Brain microvascular endothelial cell (primary cell): ENCODE data around the gene CHCHD1.

Source experiments
- DNase-seq: peaks from one replicate; pipeline ENCODE4 v3.0.0-alpha.2; 2020
- H3K27ac ChIP-seq: fragments of 250-450 bp; sonication (Bioruptor Pico); 2 replicates; pipeline ENCODE4 v1.5.1; 2020; ENCODE audit warnings: mild to moderate bottlenecking, moderate library complexity
- H3K27me3 ChIP-seq: fragments of 250-450 bp; sonication (Bioruptor Pico); replicated peaks from 2 replicates; pipeline ENCODE4 v1.5.1; 2020; ENCODE audit warnings: mild to moderate bottlenecking
- H3K36me3 ChIP-seq: fragments of 250-450 bp; sonication (Bioruptor Pico); replicated peaks from 2 replicates; pipeline ENCODE4 v1.5.1; 2020; ENCODE audit warnings: mild to moderate bottlenecking
- H3K4me3 ChIP-seq: 2 replicates; pipeline ENCODE4 v1.5.1; 2011; ENCODE audit warnings: low read depth, mild to moderate bottlenecking, control low read depth, low read length, moderate library complexity
- in situ Hi-C: cut with HindIII; loops from 2 replicates; pipeline ENCODE4 v1.10.0; 2017; ENCODE audit warnings: low sequenced_read_pairs, low pct_ligation_motif_present
- TF ChIP-seq, protein P1 (sequence below): IDR thresholded peaks from 2 replicates; pipeline ENCODE4 v1.5.1; 2011; ENCODE audit warnings: low read depth, mild to moderate bottlenecking, moderate library complexity, low read length, control low read depth, inconsistent platforms; ENCODE audit errors: missing control alignments

CHCHD1 gene

DNA sequence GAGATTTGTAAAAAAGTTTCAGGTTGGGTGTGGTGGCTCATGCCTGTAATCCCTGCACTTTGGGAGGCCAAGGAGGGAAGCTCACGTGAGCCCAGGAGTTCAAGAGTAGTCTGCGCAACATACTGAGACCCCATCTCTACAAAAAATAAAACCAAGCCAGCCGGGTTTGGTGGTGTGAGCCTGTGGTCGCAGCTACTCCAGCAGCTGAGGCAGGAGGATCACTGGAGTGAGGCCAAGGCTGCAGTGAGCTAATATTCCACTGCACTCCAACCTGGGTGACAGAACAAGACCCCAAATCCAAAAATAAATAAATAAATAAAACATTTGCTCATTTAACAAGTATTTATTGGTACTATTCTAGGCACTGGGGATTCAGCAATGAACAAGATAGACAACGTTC, 1.5 kb upstream of the CHCHD1 start:
- Histone ChIP-seq H3K4me3 (no peak overlapping the region), H3K27me3 (no peaks in the 10 kb centered on the region), H3K27ac (no peak overlapping the region), H3K36me3 (peaks cover 12% of the 10 kb centered on the region)
- TF ChIP-seq, protein P1, sequence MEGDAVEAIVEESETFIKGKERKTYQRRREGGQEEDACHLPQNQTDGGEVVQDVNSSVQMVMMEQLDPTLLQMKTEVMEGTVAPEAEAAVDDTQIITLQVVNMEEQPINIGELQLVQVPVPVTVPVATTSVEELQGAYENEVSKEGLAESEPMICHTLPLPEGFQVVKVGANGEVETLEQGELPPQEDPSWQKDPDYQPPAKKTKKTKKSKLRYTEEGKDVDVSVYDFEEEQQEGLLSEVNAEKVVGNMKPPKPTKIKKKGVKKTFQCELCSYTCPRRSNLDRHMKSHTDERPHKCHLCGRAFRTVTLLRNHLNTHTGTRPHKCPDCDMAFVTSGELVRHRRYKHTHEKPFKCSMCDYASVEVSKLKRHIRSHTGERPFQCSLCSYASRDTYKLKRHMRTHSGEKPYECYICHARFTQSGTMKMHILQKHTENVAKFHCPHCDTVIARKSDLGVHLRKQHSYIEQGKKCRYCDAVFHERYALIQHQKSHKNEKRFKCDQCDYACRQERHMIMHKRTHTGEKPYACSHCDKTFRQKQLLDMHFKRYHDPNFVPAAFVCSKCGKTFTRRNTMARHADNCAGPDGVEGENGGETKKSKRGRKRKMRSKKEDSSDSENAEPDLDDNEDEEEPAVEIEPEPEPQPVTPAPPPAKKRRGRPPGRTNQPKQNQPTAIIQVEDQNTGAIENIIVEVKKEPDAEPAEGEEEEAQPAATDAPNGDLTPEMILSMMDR, result no peak
- no peak for DNase-seq
- in situ Hi-C loops, result no loop called here

DNA sequence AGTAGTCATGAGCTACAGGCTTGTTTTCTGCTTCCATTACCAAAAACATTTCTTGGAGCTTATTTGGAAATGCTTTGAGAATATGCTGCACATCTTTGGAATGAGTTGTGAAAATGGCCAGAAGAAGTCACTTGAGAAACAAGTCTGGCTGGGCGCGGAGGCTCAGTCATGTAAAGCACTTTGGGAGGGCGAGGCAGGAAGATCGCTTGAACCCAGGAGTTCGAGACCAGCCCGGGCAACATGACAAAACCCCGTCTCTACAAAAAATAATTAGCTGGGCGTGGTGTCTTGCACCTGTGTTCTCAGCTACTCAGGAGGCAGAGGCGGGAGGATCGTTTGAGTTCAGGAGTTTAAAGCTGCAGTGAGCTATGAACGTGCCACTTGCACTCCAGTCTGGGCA, 882 bp upstream of the CHCHD1 start:
- Histone ChIP-seq H3K36me3 (peaks cover 8% of the 10 kb centered on the region), H3K4me3 (peak overlapping the region; percentile 91), H3K27ac (no peak overlapping the region), H3K27me3 (no peaks in the 10 kb centered on the region)
- TF ChIP-seq, protein P1, result no peak
- in situ Hi-C loops, result no loop called here
- no peak for DNase-seq

DNA sequence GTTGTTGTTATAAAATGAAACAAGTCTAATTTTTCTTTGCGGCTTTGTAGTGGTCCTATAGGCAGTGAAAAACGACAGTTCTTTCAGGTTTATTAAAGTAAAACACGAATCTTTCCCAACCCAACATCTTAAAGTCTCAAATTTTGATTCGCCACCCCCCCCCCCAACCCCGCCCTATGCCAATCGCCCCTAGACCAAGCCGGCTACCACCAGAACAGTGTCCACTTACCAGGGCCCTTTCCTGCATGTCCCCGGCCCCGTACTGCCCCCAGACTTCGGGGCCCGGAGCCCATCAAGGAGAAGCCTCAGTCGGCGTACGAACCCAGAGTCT, 335 bp upstream of the CHCHD1 start:
- in situ Hi-C loops, result no loop called here
- TF ChIP-seq, protein P1, result no peak

DNA sequence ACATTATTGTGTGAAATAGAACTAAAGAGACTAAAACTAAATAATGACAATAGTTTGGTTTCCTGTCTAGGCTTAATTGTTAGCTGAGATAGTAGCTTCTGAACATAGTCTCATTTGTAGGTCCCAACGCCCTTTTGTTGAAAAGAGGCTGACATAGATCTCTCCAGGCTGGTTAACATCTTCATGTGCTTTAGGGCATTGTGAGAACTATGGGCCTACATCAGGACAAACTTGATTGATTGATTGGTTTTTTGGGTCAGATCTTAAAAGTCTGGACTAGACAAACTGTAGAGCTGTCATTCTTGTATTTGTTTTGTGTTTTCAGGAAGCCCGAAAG, 869 bp downstream of the CHCHD1 start:
- in situ Hi-C loops, result no loop called here

More for the DNA sequence above, 335 bp upstream of the CHCHD1 start:
- peak overlapping the region; percentile 57 for H3K27ac ChIP-seq
- no peak for DNase-seq
- H3K4me3 ChIP-seq, result peak overlapping the region; percentile 91
- peaks cover 8% of the 10 kb centered on the region for H3K36me3 ChIP-seq
- no peaks in the 10 kb centered on the region for H3K27me3 ChIP-seq

DNA sequence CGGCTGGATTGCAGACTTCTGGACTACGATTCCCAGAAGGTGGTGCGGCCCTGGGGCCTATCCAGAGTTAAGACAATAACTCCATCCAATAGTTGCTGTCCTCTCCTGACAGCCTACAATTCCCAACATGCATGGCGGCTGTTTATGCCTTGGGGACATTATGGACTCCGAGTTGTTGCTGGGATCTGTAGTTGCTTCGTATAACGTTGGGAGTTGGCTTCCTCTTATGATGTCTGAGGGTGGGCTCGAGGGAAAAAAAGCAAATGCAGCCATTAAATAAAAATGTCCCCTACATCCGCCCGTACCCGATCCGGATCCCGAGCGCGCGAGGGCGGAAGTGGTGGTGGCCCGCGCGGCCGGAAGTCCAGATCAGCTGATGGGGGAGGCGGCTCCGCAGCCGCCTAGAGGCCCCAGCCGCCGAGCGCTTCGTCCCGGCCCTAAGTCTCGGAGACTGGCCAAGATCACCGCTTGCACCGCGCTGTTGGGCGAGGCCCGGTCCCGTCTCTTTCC, 3.4 kb downstream of the CHCHD1 start, which contains the start of gene ZSWIM8:
Gene ZSWIM8, plus strand, starts transcription at position 396 of the 510 bp plus-strand sequence. CDS start 273 bp downstream, outside the sequence.
- peak within 1 kb of the TSS; percentile 88 for H3K27ac ChIP-seq
- no peaks in the 10 kb centered on the region for H3K27me3 ChIP-seq
- in situ Hi-C loops, result no loop called here
- peaks cover 10% of the 10 kb centered on the region for H3K36me3 ChIP-seq
- H3K4me3 ChIP-seq, result peak within 1 kb of the TSS; percentile 93
- TF ChIP-seq, protein P1, result peak; percentile 12
- DNase-seq, result peak; percentile 92

More for the DNA sequence above, 869 bp downstream of the CHCHD1 start:
- TF ChIP-seq, protein P1, result no peak
- Histone ChIP-seq H3K4me3 (peak overlapping the region; percentile 91), H3K27ac (peak overlapping the region; percentile 57), H3K36me3 (peaks cover 8% of the 10 kb centered on the region), H3K27me3 (no peaks in the 10 kb centered on the region)
- no peak for DNase-seq

DNA sequence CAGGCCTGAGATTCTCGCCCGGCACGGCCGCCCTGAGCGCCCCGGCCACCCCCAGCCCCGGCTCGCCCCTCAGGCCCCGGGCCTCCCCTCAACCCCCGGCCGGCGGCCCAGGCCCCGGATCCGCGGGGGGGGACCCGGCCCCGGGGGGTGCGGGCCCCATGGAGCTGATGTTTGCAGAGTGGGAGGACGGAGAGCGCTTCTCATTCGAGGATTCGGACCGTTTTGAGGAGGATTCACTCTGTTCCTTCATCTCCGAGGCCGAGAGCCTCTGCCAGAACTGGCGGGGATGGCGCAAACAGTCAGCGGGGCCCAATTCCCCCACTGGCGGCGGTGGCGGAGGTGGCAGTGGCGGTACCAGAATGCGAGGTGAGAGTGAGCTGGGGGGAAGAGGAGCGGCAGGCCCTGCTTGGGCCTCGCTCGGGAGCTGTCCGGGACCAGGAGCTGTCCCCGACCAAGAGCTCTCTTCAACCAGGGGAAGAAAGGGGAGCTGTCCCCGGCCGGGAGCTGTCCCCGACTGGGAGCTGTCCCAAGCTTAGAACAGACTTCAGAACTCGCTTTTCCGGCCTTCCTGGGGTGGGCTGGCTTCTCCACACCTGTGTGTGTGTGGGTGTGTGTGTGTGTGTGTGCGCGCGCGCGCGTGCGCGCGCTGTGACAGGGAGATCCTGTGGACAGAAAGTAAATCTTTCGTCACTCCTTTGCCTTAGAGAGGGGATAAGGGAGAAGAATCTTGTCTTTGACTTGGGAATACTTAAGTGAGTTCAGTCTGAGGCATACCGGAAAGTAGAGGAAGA, 4.1 kb downstream of the CHCHD1 start:
- H3K27me3 ChIP-seq, result no peaks in the 10 kb centered on the region
- H3K4me3 ChIP-seq, result peak overlapping the region; percentile 93
- peaks cover 16% of the 10 kb centered on the region for H3K36me3 ChIP-seq
- TF ChIP-seq, protein P1, result no peak
- DNase-seq, result peak; percentile 52
- peak overlapping the region; percentile 88 for H3K27ac ChIP-seq
- in situ Hi-C loops, result no loop called here
